GM19240 (cell line): ENCODE data around the gene TNRC6B.
"Not testable (repeated sequence)": the region's sequence is repeated elsewhere in the genome, so short reads cannot be mapped to it uniquely, and the experiment has no call there.

Experiments used
- DNase-seq: peaks from one replicate; pipeline ENCODE4 v3.0.0; 2011; ENCODE audit warnings: low spot score; ENCODE audit not compliant: insufficient read length

Gene TNRC6B

GRCh38 chr22:40363059-40363458 is 185.3 kb downstream of the TNRC6B start:
- no peak for DNase-seq

DNA sequence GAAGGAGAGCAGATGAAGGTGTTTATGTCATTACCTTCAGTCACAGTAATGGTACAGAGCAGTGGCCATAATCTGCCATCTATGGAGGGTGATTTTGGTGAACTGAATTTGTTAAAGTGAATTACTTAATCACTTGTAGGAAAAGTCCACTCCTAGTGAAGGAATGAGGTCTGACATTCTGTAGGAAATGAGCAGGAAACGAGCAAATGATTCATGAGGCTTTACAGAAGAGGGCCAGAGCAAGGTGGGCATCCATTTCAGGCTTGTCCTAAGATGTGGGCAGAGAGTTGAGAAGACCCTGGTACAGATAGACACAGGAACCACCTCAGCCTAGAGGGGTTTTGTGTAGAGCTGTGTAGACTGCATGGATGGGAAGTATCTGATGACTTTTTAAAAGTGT is 186.7 kb downstream of the TNRC6B start:
- DNase-seq, result no peak

DNA sequence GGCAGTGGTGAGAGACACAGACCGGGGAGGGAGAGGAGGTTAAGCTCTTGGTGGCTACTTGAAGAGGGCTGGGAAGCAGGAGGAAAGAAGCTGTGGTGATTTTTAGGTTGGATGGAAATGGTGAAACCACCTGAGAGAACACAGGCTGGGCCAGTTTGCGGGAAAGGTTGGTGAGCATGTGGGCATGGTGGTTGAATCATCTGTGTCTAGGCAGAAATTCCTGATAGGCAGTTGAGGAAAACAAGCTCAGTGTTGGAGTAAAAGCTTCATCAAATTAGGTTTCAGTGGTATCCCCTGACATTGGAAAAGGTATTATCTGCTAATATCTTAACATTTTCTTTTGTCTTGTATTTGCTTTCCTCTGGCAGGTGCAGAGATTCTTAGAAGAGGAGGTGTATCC is 188.3 kb downstream of the TNRC6B start:
- DNase-seq, result no peak

DNA sequence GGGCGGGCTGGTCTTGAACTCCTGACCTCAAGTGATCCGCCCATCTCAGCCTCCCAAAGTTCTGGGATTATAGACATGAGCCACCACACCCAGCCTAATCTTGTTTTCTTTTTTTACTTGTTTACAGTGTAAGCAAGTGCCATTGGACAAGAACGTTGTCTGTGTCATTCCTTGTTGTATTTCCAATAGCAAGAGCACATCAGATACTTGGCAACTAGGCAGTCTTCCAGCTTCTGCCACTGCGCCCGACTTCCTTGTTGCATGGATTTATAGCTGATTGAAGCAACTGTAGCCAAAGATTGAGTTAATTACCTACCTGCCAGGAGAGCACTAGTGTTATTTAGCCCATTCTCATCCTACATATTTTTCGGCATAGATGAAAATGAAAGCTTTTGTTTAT is 189.6 kb downstream of the TNRC6B start:
- DNase-seq, result no peak

DNA sequence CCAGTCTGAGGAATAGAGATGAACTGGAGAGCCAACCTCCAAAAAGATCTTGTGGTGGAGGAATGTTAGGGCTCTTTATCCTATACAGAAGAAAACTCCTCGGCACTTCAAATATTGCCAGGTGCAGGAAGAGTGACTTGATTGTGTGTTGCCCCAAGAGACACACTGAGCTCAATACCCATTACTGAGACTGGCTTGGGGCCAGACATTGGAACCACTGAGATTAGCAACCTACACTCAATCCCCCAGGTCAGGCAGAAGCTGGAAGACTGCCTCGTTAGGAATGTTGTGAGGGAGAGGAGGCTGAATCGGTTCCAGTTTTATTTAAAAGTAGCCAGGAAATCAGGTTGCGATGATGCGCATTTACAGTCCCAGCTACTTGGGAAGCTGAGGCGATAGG is 190.3 kb downstream of the TNRC6B start:
- no peak for DNase-seq

DNA sequence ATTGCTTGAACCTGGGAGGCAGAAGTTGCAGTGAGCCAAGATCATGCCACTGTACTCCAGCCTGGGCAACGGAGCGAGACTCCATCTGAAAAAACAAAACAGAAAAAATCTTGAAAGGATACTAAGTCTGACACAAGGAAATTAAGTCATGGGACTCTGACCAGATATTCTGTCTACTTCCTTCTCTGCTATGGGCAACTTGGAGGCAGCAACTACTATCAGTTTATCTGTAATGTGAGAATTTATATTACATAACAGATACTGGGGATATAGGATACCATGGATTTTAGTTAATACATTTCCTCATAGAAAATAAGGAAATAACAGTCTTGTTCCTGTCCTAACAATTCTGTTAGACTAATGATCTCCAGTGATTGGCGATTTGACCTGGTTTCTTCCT is 191.1 kb downstream of the TNRC6B start:
- DNase-seq, result no peak

- DNase-seq, result no peak
Measured at GRCh38 chr22:40374567-40374966, 196.8 kb downstream of the TNRC6B start.

- DNase-seq, result no peak
Measured at GRCh38 chr22:40376149-40376548, 198.4 kb downstream of the TNRC6B start.

GRCh38 chr22:40377931-40378330 is 200.2 kb downstream of the TNRC6B start:
- no peak for DNase-seq

GRCh38 chr22:40378448-40378847 is 200.7 kb downstream of the TNRC6B start:
- not testable (repeated sequence) for DNase-seq

DNA sequence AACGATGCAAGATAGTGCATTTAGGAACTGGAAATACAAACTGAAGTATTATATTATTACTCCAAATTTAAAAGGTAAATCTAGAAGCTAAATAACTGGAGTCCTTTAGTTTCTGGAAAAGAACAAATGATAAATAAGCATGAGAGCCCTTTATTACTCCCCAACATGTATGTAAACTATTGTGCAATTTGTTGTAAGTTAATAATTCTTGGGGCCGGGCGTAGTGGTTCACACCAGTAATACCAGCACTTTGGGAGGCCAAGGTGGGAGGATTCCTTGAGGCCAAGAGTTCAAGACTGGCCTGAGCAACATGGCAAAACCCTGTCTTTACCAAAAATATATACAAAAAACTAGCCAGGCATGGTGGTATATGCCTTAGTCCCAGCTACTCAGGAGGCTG is 203.7 kb downstream of the TNRC6B start:
- no peak for DNase-seq

DNA sequence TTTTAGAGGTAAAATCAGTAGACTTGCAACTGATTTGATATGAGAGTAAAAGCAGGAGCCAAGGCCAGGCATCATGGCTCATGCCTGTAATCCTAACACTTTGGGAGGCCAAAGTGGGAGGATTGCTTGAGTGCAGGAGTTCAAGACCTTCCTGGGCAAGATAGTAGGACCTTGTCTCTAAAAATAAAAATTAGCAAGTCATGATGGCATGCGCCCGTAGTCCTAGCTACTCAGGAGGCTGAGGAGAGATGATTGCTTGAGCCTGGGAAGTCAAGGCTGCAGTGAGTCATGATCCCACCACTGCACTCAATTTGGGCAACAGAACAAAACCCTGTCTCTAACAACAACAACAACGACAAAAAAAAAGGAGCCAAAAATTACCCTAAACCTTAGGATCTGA is 206.2 kb downstream of the TNRC6B start:
- DNase-seq, result no peak

DNA sequence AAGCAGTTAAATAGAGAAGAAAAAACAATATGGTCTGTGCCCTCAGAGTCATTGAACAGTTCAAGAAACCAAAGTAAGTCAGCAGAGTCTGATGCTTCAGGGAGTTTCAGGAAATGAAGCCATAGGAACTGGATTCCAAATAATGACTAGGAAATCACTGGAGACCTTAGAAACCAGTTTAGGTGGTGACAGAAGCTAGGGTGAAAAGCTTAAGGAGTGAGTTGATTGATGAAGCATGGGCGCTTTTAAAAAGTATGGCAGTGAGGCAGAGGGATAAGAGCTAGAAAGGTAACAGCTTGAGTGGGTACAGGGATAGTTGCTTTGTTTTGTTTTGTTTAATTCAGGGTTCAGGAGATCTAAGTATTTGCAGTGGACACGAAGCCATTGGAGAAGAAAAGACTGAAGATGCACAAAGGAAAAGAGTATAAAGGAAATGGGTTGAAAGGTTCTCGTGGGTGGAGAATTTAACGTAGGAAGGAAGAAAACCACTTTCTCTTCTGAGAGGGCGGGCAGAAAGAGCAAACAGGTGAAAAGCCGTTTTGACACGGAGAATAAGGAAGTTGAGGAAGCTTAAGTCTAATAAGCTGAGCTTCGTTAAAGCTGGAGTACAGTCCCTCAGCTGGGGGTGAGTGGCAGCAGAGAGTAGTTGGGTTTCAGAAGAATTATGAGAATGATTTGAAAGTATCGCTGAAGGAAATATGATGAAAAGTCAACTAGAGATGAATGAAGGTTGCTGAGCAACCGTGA is 207.5 kb downstream of the TNRC6B start:
- peak; percentile 45 for DNase-seq
